Pulmonary artery endothelial cell (primary cell): ENCODE measurements around the gene RNF138. TPM values are rescaled to one million over a fixed set of nuclear protein-coding genes. Genes with fewer than 3 reads are reported as not detected.
"Not testable (repeated sequence)": the region's sequence is repeated elsewhere in the genome, so short reads cannot be mapped to it uniquely, and the experiment has no call there.

ENCODE experiments used
- DNase-seq: peaks from one replicate; pipeline ENCODE4 v3.0.0-alpha.2; 2011; ENCODE audit warnings: low read depth, low spot score
- total RNA-seq: library from RNA; depleted of rRNA; stranded (reverse); fragments of >200 nt; gene quantifications from 2 replicates; pipeline ENCODE4 v1.2.3, GENCODE V29; 2014

Gene RNF138
- total RNA-seq, 1 donor from 2014 or later: 37.1 TPM

GRCh38 chr18:32173654-32174053, 82.0 kb downstream of the RNF138 start:
- no peak for DNase-seq

GRCh38 chr18:32174719-32175118, 83.0 kb downstream of the RNF138 start:
- DNase-seq: no peak

- no peak for DNase-seq
These were observed 83.6 kb downstream of the RNF138 start for GRCh38 chr18:32175265-32175664.

- not testable (repeated sequence) for DNase-seq
These were observed 85.1 kb downstream of the RNF138 start for GRCh38 chr18:32176745-32177144.

GRCh38 chr18:32177530-32177929, 85.9 kb downstream of the RNF138 start:
- DNase-seq: no peak

Other genes starting within 250 kb of the RNF138 start
- 55.1 and 61.4 TPM in 2 replicates for gene TRAPPC8, start 148.7 kb upstream of the RNF138 start, total RNA-seq
- 0.53 and 0.60 TPM in 2 replicates for gene RNF125, start 73.0 kb upstream of the RNF138 start, total RNA-seq
- not detected in 2 replicates for gene MEP1B, start 98.2 kb downstream of the RNF138 start, total RNA-seq